HepG2 (cell line): ENCODE results near the gene TRAP1.

ENCODE experiments used
- ASH2L ChIP-seq: fragments of 300-600, 200-600 bp; sonication (generic); IDR thresholded peaks from 2 replicates; pipeline ENCODE4 v1.7.0; 2017; ENCODE audit warnings: low read depth, mild to moderate bottlenecking, moderate library complexity, mixed read lengths, low read length; ENCODE audit not compliant: insufficient read length
- MYC ChIP-seq: sonication (generic); formaldehyde crosslinking; IDR thresholded peaks from 2 replicates; pipeline ENCODE4 v1.9.0; 2021; ENCODE audit warnings: missing genetic modification reagents, borderline replicate concordance
- TAF1 ChIP-seq: sonication (generic); formaldehyde crosslinking; IDR thresholded peaks from 2 replicates; pipeline ENCODE4 v1.4.0; 2020; ENCODE audit warnings: missing genetic modification reagents
- ZNF362 ChIP-seq: sonication (generic); formaldehyde crosslinking; IDR thresholded peaks from 2 replicates; pipeline ENCODE4 v1.4.0; 2020; ENCODE audit warnings: missing genetic modification reagents, mild to moderate bottlenecking, borderline replicate concordance
- TF ChIP-seq, protein P1 (sequence below): sonication (generic); formaldehyde crosslinking; IDR thresholded peaks from 2 replicates; pipeline ENCODE4 v1.4.0; 2020; ENCODE audit warnings: missing genetic modification reagents

DNA sequence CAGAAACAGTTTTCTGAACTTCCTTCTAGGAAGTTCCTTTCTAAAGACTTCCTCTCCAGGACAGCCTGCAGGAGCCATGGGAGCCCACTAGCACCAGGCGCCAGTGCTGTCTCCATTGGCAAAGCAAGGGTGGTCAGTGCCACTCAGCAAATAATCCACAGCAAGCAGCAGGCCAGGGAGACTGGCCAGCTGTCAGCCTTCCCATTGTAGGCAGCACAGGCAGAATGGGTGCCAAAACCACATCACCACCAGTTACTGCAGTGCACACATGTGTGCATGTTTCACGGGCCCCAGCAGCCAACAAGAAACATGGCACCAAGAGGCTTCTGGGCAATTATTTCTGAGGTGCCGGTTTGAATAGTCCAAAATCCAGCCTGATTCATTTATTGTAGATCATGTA lies 36.1 kb downstream of the TRAP1 start:
- TF ChIP-seq ZNF362 (no peak), ASH2L (no peak), TAF1 (CRISPR knock-in tag) (no peak), MYC (CRISPR knock-in tag) (no peak)
- TF ChIP-seq, protein P1, sequence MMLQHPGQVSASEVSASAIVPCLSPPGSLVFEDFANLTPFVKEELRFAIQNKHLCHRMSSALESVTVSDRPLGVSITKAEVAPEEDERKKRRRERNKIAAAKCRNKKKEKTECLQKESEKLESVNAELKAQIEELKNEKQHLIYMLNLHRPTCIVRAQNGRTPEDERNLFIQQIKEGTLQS (CRISPR knock-in tag) = no peak
